ENCODE measurements around the gene KCND2. TPM values are rescaled to one million over a fixed set of nuclear protein-coding genes. Genes with fewer than 3 reads are reported as not detected.
A peak's percentile ranks its signal among the peaks of the same experiment; 100 is the strongest.

KCND2 gene
- total RNA-seq, 1 donor from 2014 or later, result 13.7 TPM

- no peak overlapping the region for H3K27ac Mint-ChIP-seq
- H3K4me1 Mint-ChIP-seq (ENCODE audit: low read depth), result peaks cover 42% of the 10 kb centered on the region
- H3K4me3 Mint-ChIP-seq (ENCODE audit: low read depth), result no peak overlapping the region
- no peaks in the 10 kb centered on the region for H3K36me3 Mint-ChIP-seq (ENCODE audit: insufficient read depth)
- no peaks in the 10 kb centered on the region for H3K27me3 Mint-ChIP-seq
- H3K9me3 Mint-ChIP-seq (ENCODE audit: low read depth), result no peaks in the 10 kb centered on the region
- no peak for DNase-seq (ENCODE audit: low spot score, unreplicated experiment)
- no peak for TF ChIP-seq CTCF (IDR thresholded peaks at IDR 0.05; ENCODE audit: unreplicated experiment)
Measured at GRCh38 chr7:120717166-120717565, 444.2 kb downstream of the KCND2 start.

DNA sequence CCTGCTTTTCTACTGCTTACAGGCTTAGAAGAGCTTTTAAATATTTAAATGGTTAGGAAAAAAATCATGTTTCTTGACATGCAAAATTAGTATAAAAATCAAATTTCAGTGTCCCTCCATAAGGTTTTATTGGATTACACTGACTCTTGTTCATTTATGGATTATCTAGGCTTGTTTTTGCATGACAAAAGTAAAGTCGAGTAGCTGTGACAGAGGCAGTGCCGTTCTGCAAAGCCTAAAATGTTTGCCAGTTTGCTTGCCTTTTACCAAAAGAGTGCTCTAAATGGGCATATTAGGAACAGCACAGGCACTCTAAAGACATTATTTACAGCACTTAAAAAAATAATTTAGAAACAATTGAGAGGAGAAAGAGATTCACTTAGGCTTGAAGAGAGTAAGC is 445.4 kb downstream of the KCND2 start:
- no peaks in the 10 kb centered on the region for H3K36me3 Mint-ChIP-seq (ENCODE audit: insufficient read depth)
- no peak for TF ChIP-seq CTCF (IDR thresholded peaks at IDR 0.05; ENCODE audit: unreplicated experiment)
- H3K27ac Mint-ChIP-seq, result no peak overlapping the region
- peaks cover 42% of the 10 kb centered on the region for H3K4me1 Mint-ChIP-seq (ENCODE audit: low read depth)
- H3K27me3 Mint-ChIP-seq, result no peaks in the 10 kb centered on the region
- no peaks in the 10 kb centered on the region for H3K9me3 Mint-ChIP-seq (ENCODE audit: low read depth)
- no peak for DNase-seq (ENCODE audit: low spot score, unreplicated experiment)
- H3K4me3 Mint-ChIP-seq (ENCODE audit: low read depth), result no peak overlapping the region

DNA sequence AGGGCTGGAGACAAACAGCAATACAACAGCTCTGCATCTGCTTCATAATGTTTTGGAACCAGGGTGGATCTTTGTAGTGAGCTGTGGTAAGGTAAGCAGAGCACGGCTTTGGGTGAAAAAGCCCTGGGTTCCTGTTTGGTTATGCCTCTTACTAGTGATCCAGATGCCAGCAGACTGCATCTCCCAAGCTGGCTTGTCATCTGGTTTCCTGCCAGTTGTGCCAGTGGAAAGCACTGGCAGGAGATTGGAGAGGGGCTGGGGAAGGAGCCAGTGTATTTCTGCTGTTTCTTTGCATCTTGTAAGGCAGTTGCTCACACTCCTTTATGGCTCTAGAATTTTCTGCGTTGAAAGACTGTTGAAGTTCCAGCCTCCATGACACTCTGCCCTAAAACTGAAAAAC is 447.3 kb downstream of the KCND2 start:
- H3K4me3 Mint-ChIP-seq (ENCODE audit: low read depth), result no peak overlapping the region

DNA sequence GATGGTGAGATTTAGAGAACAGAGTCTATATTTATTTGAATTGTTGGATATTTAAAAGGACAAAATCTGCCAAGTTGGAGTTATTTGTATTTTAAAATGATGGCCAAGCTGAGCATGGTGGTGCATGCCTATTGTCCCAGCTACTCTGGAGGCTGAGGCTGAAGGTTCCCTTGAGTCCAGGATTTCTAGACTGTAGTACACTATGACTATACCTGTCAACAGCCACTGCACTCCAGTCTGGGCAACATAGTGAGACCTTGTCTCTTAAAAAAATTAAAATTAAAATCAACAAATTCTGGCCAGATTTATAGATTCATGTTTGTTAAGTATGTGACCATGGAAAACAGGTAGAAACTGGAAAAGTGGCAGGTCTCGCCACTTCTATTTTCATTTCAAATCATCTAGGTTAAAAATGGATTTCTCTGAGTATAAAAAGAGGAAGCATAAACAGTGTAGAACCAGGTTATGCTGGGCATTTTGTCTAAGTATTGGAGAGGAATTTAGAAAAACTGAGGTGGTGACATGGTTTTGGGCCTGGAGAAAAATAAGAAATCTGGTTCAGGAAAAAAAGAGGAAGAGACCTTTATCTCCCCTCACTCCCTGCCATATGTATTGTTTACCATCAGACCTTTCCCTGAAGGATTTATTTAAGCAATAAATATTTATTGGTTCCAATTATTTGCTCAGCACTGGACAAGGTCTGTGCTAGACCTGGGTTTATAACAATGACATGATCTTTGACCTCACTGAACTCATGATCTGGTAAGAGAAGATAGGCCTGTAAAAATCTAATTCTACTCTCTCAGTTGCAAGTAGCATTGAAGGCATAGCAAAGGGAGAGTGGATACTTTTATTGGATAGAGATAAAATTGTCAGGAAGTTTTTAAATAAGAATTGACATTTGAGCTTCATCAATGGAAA is 450.8 kb downstream of the KCND2 start:
- H3K9me3 Mint-ChIP-seq (ENCODE audit: low read depth), result no peaks in the 10 kb centered on the region
- H3K4me1 Mint-ChIP-seq (ENCODE audit: low read depth), result peaks cover 42% of the 10 kb centered on the region
- no peak overlapping the region for H3K4me3 Mint-ChIP-seq (ENCODE audit: low read depth)
- H3K27me3 Mint-ChIP-seq, result no peaks in the 10 kb centered on the region
- no peak for DNase-seq (ENCODE audit: low spot score, unreplicated experiment)
- no peak for TF ChIP-seq CTCF (IDR thresholded peaks at IDR 0.05; ENCODE audit: unreplicated experiment)
- H3K27ac Mint-ChIP-seq, result peak overlapping the region; percentile 4
- H3K36me3 Mint-ChIP-seq (ENCODE audit: insufficient read depth), result no peaks in the 10 kb centered on the region

More for the DNA sequence above, 447.3 kb downstream of the KCND2 start:
- Mint-ChIP-seq H3K9me3 (ENCODE audit: low read depth) (no peaks in the 10 kb centered on the region), H3K27me3 (no peaks in the 10 kb centered on the region), H3K27ac (no peak overlapping the region), H3K4me1 (ENCODE audit: low read depth) (peaks cover 48% of the 10 kb centered on the region), H3K36me3 (ENCODE audit: insufficient read depth) (no peaks in the 10 kb centered on the region)
- DNase-seq (ENCODE audit: low spot score, unreplicated experiment), result no peak
- TF ChIP-seq CTCF (IDR thresholded peaks at IDR 0.05; ENCODE audit: unreplicated experiment), result no peak

GRCh38 chr7:120724448-120724847 is 451.5 kb downstream of the KCND2 start:
- no peaks in the 10 kb centered on the region for H3K27me3 Mint-ChIP-seq
- DNase-seq (ENCODE audit: low spot score, unreplicated experiment), result no peak
- H3K9me3 Mint-ChIP-seq (ENCODE audit: low read depth), result no peaks in the 10 kb centered on the region
- H3K27ac Mint-ChIP-seq, result peak overlapping the region; percentile 4
- no peaks in the 10 kb centered on the region for H3K36me3 Mint-ChIP-seq (ENCODE audit: insufficient read depth)
- H3K4me3 Mint-ChIP-seq (ENCODE audit: low read depth), result no peak overlapping the region
- no peak for TF ChIP-seq CTCF (IDR thresholded peaks at IDR 0.05; ENCODE audit: unreplicated experiment)
- H3K4me1 Mint-ChIP-seq (ENCODE audit: low read depth), result peaks cover 37% of the 10 kb centered on the region
